Measurements from ENCODE around the gene AMPH. TPM values are rescaled to one million over a fixed set of nuclear protein-coding genes. Genes with fewer than 3 reads are reported as not detected.
"Not testable (repeated sequence)": the region's sequence is repeated elsewhere in the genome, so short reads cannot be mapped to it uniquely, and the experiment has no call there.

The AMPH gene
- total and polyA plus RNA-seq, 7 donors, result 0.23 to 37.9 (median 2.5) TPM

GRCh38 chr7:38360776-38361175, 270.4 kb downstream of the AMPH start:
- intact Hi-C loops (cut with DNase I), result no loop called here
- Histone ChIP-seq H3K9me3 (no peaks in the 10 kb centered on the region), H3K4me1 (no peaks in the 10 kb centered on the region), H3K4me3 (no peak overlapping the region), H3K36me3 (no peaks in the 10 kb centered on the region), H3K27me3 (no peaks in the 10 kb centered on the region), H3K27ac (no peak overlapping the region)
- TF ChIP-seq CTCF (IDR thresholded peaks at IDR 0.05) (no peak), EP300 (IDR thresholded peaks at IDR 0.05) (no peak), POLR2AphosphoS5 (IDR thresholded peaks at IDR 0.05) (no peak), POLR2A (IDR thresholded peaks at IDR 0.05) (no peak)
- WGBS, 2 donors, result 36 to 41% methylated on average over 1 of the region's 1 CpG
- DNase-seq, result no peak

GRCh38 chr7:38359071-38359601, 272.0 kb downstream of the AMPH start:
- H3K4me1 ChIP-seq; H3K36me3 ChIP-seq; intact Hi-C loops (cut with DNase I); H3K9me3 ChIP-seq; H3K4me3 ChIP-seq; H3K27me3 ChIP-seq: not testable (repeated sequence)
- WGBS, 2 donors, result 39 to 46% methylated on average over 5 of the region's 5 CpGs
- DNase-seq, result peak; percentile 78
- H3K27ac ChIP-seq, result peak overlapping the region in 2 of 4 donors; percentile 20 to 40

- H3K36me3 ChIP-seq; H3K27me3 ChIP-seq; H3K9me3 ChIP-seq; H3K4me1 ChIP-seq; intact Hi-C loops (cut with DNase I); H3K4me3 ChIP-seq: not testable (repeated sequence)
- WGBS, 2 donors, result 51 to 80% methylated on average over 6 of the region's 6 CpGs
- peak overlapping the region in 2 of 4 donors; percentile 20 to 40 for H3K27ac ChIP-seq
- DNase-seq, result peak; percentile 68
These were observed 272.8 kb downstream of the AMPH start for GRCh38 chr7:38358273-38358831.

DNA sequence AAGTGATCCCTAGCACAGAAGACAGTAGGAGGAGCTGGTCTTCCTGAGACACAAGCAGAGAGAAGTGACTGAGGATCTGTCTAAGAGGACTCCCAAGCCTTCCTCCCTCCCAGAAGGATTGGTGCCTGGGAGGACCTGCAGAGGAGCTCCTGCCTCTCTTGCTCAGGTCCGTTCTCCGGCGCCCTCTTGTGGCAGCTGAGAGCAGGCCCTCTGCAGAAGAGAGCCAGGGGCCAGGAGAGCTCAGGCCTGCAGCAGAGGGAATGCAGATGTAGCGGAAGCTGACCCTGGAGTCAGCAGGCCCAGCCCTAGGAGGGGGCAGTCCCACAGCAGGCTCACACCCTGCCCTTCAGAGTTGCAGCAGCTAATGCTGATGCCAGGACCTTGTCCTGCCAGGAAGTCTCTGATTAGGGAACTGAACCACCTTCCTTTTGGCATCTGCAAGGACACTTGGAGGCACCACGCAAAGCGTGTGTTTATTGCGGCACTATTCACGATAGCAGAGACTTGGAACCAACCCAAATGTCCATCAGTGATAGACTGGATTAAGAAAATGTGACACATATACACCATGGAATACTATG, 276.8 kb downstream of the AMPH start:
- WGBS, 2 donors, result 47 to 68% methylated on average over 8 of the region's 8 CpGs
- DNase-seq, result peak; percentile 68

DNA sequence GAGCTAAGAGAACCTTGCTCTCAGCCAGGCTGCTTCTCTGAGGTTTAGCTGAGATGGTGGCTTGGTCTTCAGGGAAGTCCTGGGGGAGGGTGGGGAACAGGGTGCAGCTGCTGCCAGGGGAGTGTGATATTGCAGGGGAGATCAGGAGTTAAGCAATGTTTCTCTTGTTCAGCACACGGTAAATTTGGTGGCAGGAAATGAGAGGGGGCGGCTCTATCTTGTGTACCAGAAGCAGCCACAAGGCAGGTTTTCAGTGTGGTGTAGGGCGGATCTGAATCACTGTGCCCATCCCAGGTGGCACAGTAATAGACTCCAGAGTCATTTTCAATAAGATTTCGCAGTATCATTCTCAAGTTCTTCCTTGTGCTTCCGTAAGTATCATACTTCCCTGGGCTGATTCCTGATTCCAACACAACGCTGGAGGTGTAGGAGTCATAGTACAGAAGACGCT, 277.7 kb downstream of the AMPH start:
- H3K9me3 ChIP-seq; DNase-seq; H3K36me3 ChIP-seq; H3K4me1 ChIP-seq; H3K27ac ChIP-seq; H3K4me3 ChIP-seq; intact Hi-C loops (cut with DNase I); H3K27me3 ChIP-seq: not testable (repeated sequence)
- 55 to 76% methylated on average over 7 of the region's 7 CpGs for WGBS, 2 donors

More for the DNA sequence above, 276.8 kb downstream of the AMPH start:
- intact Hi-C loops (cut with DNase I); H3K4me1 ChIP-seq; H3K4me3 ChIP-seq; H3K27me3 ChIP-seq; H3K27ac ChIP-seq; H3K9me3 ChIP-seq; H3K36me3 ChIP-seq: not testable (repeated sequence)

DNA sequence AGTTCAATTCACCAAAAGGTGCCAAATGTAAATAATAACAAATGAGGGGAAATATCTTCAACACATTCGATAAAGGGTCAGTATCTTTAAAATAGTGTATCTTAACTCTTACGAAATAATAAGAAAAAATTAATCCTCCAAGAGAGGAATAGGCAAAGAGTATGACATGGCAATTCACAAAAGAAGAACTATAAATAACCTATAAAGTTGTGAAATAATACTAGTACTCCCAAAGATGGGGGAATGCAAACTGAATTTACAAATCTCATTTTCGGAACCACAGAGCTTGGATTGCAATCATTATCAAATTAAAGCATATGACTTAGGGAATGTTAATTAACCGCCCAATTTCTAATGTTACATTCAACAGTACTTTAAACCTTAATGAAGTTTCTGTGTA, 279.6 kb downstream of the AMPH start:
- H3K4me3 ChIP-seq, result no peak overlapping the region
- H3K27ac ChIP-seq, result no peak overlapping the region
- intact Hi-C loops (cut with DNase I), result no loop called here
- H3K36me3 ChIP-seq, result no peaks in the 10 kb centered on the region
- no peaks in the 10 kb centered on the region for H3K4me1 ChIP-seq
- TF ChIP-seq EP300 (IDR thresholded peaks at IDR 0.05), result no peak
- no peak for TF ChIP-seq POLR2A (IDR thresholded peaks at IDR 0.05)
- TF ChIP-seq CTCF (IDR thresholded peaks at IDR 0.05), result no peak
- no peak for TF ChIP-seq POLR2AphosphoS5 (IDR thresholded peaks at IDR 0.05)
- WGBS, 2 donors, result 89 to 92% methylated on average over 4 of the region's 4 CpGs
- no peak for DNase-seq
- no peaks in the 10 kb centered on the region for H3K9me3 ChIP-seq
- no peaks in the 10 kb centered on the region for H3K27me3 ChIP-seq

DNA sequence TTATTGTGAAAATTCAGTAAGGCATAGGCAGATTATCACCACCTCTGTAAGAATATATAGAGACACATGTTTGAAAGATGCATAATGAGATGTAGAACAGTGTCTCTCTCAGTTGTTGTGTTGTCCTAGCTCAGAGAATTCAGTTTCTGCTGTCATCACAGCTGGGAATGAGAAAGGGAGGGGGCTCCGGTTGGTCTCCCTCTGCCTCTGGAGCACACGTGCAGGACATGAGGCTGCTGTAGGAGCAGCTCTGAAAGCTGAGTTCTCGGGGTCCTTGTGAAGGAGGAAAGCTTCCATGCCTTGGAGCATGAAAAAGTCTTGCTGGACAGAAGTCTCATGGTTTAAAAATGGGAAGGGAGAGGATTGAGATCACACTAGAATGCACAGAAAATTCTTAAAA, 280.4 kb downstream of the AMPH start:
- H3K36me3 ChIP-seq; DNase-seq; H3K27me3 ChIP-seq; H3K4me3 ChIP-seq; H3K4me1 ChIP-seq; intact Hi-C loops (cut with DNase I); H3K9me3 ChIP-seq; H3K27ac ChIP-seq: not testable (repeated sequence)
- WGBS, 2 donors, result 57 to 78% methylated on average over 3 of the region's 3 CpGs

DNA sequence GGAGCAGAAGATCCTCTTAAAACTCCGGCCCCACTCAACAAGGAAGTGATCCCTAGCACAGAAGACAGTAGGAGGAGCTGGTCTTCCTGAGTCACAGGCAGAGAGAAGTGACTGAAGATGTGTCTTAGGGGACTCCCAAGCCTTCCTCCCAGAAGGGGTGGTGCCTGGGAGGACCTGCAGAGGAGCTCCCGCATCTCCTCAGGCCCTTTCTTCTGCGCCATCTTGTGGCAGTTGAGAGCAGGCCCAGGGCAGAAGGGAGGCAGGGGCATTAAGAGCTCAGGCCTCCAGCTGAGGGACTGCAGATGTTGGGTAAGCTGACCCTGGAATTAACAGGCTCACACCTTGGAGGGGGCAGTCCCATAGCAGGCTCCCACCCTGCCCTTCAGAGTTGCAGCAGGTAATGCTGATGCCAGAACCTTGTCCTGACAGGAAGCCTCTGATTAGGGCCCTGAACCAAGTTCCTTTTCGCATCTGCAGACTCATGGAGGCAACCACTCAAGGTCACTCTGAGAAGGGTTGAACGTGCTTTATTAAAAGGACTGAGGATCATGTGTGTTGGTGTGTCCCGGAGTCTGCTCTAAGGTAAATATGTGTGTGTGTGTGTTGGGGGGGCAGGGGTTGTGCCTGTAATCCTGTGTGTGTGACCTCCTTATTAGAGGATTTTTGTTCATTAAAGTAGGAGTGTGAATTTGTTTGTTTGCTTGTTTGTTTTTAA, 281.1 kb downstream of the AMPH start:
- H3K36me3 ChIP-seq; intact Hi-C loops (cut with DNase I); H3K27me3 ChIP-seq; H3K27ac ChIP-seq; H3K4me3 ChIP-seq; H3K4me1 ChIP-seq; H3K9me3 ChIP-seq: not testable (repeated sequence)
- 54 to 65% methylated on average over 6 of the region's 6 CpGs for WGBS, 2 donors
- peak; percentile 63 for DNase-seq

DNA sequence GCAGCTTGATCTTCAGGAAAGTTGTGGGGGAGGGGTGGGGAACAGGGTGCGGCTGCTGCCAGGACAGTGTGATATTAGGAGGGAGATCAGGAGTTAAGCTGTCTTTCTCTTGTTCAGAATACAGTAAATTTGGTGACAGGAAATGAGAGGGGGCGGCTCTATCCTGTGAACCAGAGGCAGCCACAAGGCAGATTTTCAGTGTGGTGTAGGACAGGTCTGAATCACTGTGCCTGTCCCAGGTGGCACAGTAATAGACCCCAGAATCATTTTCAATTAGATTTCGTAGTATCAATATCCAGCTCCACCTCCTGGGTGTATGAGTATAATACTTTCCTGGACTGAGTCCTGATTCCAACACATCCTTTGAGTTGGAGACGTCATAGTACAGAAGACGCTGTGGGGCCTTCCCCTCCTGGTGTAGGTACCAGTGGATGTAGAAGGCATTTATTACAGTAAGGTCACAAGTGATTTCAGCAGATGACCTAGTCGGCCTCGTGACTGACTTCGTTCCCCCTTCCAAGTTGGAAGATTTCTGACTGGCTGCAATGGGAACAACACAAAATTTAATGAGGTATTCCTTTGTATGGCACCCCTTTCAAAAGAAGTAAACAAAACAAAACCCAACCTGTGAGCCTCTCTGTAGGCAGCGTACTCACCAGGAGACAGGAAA, 281.9 kb downstream of the AMPH start:
- H3K27ac ChIP-seq; H3K36me3 ChIP-seq; H3K4me1 ChIP-seq; H3K9me3 ChIP-seq; DNase-seq; H3K27me3 ChIP-seq; intact Hi-C loops (cut with DNase I); H3K4me3 ChIP-seq: not testable (repeated sequence)
- 67 to 85% methylated on average over 9 of the region's 9 CpGs for WGBS, 2 donors
